ENCODE results near the gene XPO6. TPM values are rescaled to one million over a fixed set of nuclear protein-coding genes. Genes with fewer than 3 reads are reported as not detected.

Gene XPO6
- total and polyA plus RNA-seq, 2 of the 13 experiments (the other 11 are each of a cell fraction or from before 2014, with no cell fraction given), result 109 to 129 TPM

GRCh38 chr16:28172336-28172735 lies 39.4 kb downstream of the XPO6 start:
- POLR2A ChIA-PET, result no interaction called here
- Histone ChIP-seq H3K4me3 (replicated peaks in 1 of 3; ENCODE audit: insufficient read depth in 1 of 3, low read depth in 2 of 3, low read length in 3 of 3) (no peak overlapping the region), H3K9me3 (ENCODE audit: low read length) (no peaks in the 10 kb centered on the region), H3K79me2 (ENCODE audit: insufficient read depth, low read length) (peaks cover 6% of the 10 kb centered on the region), H2AFZ (ENCODE audit: low read length) (no peak overlapping the region), H3K27ac (ENCODE audit: extremely low read length, insufficient read depth, low read length) (no peak overlapping the region), H3K9ac (ENCODE audit: insufficient read depth, low read depth, low read length) (no peak overlapping the region), H3K4me1 (ENCODE audit: insufficient read depth, low read length) (no peaks in the 10 kb centered on the region), H3K4me2 (ENCODE audit: low read depth, low read length) (no peak overlapping the region), H4K20me1 (ENCODE audit: insufficient read depth, low read length) (no peaks in the 10 kb centered on the region), H3K27me3 (ENCODE audit: control insufficient read depth in 1 of 2, insufficient read depth in 2 of 2, low read length in 2 of 2) (no peaks in the 10 kb centered on the region), H3K36me3 (replicated peaks in 1 of 2; ENCODE audit: control insufficient read depth in 1 of 2, insufficient read depth in 2 of 2, low read length in 2 of 2) (peaks cover 24 to 70% of the 10 kb centered on the region in 2 experiments)
- CTCF ChIA-PET (ENCODE audit: low intra/inter-chr PET ratio, low total read pairs), result no interaction called here
- WGBS (ENCODE audit: low lambda C conversion rate), result 88% methylated on average over 9 of the region's 9 CpGs
- no TSS peak for BruUV-seq (replicated peaks)
- FAIRE-seq, result no peak
- ATAC-seq, result no peak
- no peak for DNase-seq (ENCODE audit: low spot score)
- intact Hi-C loops (cut with micrococcal nuclease; ENCODE audit: unreplicated experiment), result no loop called here
- in situ Hi-C loops (cut with HindIII; ENCODE audit: extremely low pct_ligation_motif_present, low pct_unique_long_range_greater_than_20kb), result no loop called here
- TF ChIP-seq NR1H2 (CRISPR knock-in tag; IDR thresholded peaks at IDR 0.05; ENCODE audit: borderline replicate concordance, low read depth) (no peak), EHMT2 (IDR thresholded peaks at IDR 0.05; ENCODE audit: borderline replicate concordance, low read depth, low read length) (no peak), NFYC (CRISPR knock-in tag; IDR thresholded peaks at IDR 0.05) (no peak), TGIF2 (CRISPR knock-in tag; IDR thresholded peaks at IDR 0.05) (no peak), ZBTB4 (CRISPR knock-in tag; IDR thresholded peaks at IDR 0.05; ENCODE audit: borderline replicate concordance) (no peak), BCL6 (CRISPR knock-in tag; IDR thresholded peaks at IDR 0.05) (no peak), SRF (IDR thresholded peaks at IDR 0.05; ENCODE audit: low read depth, low read length) (no peak), ZSCAN29 (CRISPR knock-in tag; conservative IDR thresholded peaks at IDR 0.05) (no peak), BRCA1 (CRISPR knock-in tag; IDR thresholded peaks at IDR 0.05) (no peak), POLR2AphosphoS2 (IDR thresholded peaks at IDR 0.05; ENCODE audit: low read depth, low read length) (no peak), PITX1 (CRISPR knock-in tag; IDR thresholded peaks at IDR 0.05) (no peak), PHF8 (CRISPR knock-in tag; IDR thresholded peaks at IDR 0.05) (no peak), MAZ (IDR thresholded peaks at IDR 0.05; ENCODE audit: borderline replicate concordance, low read depth, low read length) (no peak), MAZ (CRISPR knock-in tag; IDR thresholded peaks at IDR 0.05; ENCODE audit: low read depth) (no peak), DMTF1 (CRISPR knock-in tag; IDR thresholded peaks at IDR 0.05) (no peak), SRSF9 (IDR thresholded peaks at IDR 0.05; ENCODE audit: borderline replicate concordance, insufficient read depth, low read depth, low read length, poor library complexity, severe bottlenecking) (no peak)
